Activated T-cell treated with anti-CD3 and anti-CD28 coated beads, Interleukin-2, amount 50 U/mL, for 1 hour (primary cell): ENCODE measurements around the gene PTGES3L.

Source experiments
- DNase-seq: peaks from one replicate; pipeline ENCODE4 v3.0.0-alpha.2; 2020

Gene PTGES3L

DNA sequence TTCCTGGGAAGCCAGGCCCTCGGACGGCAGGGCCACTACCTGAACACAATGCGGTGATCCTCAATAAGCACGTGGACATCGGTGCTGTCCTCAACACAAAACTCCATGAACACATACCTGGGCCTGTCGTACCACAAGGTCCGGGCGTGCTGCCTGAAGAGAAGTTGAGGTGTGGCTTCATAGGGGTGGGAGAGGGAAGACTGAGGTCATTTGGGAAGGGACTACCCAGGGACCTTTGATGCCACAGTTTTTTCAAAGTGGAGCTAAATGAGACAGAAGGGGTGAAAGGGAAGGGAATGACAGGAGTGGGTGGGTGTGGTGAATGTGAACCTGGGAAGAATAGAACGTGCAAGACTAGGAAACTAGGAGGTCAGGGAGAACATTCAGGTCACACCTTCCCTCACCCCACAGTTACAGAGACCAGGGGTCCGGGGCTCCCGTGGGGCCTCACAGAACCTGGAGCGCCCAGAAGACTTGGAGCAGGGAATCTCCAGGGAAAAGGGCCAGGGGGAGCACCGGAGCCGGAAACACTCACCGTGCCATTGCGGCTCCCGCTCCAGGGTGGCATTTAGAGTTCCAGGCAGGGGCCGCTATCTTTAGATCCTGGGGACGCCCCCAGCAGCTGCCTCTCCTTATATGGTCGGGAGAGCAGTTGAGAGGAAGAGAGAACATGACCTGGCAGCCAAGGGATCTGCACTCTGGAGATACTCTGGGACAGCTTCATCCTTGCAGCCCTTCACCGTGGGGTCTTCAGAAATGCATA lies at the start of gene PTGES3L:
Gene PTGES3L (minus strand): TSS at position 570 of the 763 bp plus-strand sequence. CDS start 27 bp downstream, at position 543.
- no peak for DNase-seq

DNA sequence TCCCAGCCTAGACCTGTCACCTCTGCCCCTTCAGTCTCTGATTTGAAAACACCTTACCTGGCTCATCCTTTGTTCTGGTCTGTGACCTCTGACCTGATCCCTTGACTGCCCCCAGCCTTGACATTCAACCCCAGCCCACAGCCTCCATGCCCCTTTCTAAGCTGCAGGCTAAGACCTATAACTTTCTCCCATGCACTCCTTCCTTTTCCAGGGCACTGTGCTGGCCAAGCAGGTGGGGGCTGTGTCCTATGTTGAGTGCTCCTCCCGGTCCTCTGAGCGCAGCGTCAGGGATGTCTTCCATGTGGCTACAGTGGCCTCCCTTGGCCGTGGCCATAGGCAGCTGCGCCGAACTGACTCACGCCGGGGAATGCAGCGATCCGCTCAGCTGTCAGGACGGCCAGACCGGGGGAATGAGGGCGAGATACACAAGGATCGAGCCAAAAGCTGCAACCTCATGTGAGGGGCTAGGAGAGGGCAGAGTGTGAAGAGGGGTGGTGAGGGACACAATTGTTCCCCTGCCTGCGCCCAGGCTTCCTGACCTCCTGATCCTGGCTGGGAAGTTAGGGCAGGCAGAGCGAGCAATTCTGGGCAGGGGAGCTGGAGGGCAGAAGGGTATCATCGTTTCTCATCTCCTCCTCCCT lies 48.5 kb upstream of the PTGES3L start:
- DNase-seq = no peak

DNA sequence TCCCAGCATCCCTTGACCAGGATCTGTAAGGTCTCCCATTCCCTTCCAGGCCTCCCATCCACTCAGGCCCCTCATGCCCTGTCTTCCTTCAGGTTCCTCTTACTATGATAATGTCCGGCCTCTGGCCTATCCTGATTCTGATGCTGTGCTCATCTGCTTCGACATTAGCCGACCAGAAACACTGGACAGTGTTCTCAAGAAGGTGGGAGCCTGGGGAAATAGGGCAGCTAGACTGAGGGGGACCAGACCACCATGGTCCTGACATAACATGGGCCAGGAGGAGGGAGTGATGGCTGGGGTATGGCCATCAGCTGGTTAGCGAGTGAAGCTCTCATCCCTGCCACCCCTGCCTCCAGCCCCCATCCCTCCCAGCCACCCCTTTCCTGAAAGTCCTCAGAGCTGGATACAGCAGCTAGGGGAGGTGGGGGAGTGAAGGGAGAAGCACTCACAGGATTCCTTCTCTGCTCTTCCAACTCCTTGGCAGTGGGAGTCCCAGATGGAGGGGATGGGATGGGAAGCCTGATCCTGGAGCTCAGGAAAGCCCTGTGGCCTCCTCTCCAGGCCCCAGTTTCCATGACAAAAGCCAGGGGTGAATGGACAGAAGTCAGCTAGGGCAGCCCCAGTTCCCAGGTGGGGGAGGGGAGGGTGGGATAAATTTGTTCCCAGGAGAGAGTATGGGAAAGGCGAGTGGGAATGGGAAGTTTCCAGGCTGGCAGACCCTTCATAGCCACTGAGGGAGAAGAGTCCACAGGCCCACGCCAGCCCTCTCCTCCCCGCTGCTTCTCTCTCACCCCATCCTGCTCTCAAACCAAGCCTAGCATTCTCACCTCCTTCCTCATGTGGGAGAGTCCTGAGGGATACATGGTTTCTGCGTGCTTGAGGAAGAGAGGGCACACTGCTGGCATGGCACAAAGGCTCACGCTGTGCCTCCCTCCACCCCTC lies 47.5 kb upstream of the PTGES3L start:
- no peak for DNase-seq

DNA sequence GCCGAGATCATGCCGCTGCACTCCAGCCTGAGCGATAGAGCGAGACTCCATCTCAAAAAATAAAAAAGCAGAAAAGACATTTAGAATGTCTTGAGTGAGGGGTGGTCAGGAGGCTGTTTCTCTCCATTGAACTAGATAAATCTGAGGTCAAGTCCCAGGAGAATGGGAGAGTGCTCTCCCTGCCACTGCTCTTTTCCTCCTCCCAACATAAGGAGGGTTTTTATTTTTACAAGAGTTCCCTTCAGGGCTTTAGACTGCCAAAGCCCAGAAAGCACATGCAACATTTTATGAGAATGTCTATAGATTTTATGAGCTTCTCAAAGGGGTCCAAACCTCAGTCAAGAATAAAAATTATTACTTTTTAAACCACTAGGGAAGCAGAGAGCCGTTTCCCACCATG lies 46.7 kb upstream of the PTGES3L start:
- DNase-seq = no peak

DNA sequence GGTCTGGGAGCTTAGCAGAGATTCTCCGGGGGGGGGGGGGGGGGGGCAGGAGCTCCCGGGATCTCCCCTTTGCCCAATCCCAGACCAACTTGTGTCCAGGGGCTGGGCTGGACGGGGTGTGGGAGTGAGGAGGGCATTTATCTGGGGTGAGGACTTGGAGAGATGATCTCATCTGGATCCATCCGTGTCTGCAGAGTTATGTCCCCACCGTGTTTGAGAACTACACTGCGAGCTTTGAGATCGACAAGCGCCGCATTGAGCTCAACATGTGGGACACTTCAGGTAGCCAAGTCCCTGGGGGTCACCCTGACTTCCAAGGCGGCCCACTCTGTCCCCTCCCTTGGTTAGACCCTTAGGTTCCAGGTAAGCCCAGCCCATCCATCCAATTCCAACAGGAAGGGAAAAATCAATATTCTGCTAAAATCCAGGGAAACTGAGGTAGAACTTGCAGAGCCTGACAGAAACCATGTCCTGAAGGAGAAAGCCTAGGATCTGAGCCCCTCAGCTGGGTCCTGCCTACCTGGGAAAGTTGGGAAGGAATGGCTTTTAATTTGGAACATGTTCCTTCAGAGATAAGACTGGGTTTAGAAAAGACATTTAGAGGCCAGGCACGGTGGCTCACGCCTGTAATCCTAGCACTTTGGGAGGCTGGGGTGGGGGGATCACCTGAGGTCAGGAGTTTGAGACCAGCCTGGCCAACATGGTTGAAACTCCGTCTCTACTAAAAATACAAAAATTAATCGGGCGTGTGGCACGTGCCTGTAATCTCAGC lies 46.1 kb upstream of the PTGES3L start:
- no peak for DNase-seq

DNA sequence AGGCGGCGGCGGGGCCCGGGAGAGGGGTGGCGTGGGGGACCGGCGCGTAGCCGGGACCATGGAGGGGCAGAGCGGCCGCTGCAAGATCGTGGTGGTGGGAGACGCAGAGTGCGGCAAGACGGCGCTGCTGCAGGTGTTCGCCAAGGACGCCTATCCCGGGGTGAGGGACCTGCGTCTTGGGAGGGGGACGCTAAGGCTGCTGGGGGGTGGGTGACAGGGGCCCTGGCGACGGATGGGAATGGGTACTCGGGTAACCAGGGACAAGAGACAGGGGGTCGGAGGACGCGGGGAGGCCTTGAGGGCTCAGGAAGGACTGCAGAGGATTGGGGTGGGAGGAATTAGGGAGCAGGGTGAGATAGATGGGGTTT lies 45.4 kb upstream of the PTGES3L start:
- no peak for DNase-seq

DNA sequence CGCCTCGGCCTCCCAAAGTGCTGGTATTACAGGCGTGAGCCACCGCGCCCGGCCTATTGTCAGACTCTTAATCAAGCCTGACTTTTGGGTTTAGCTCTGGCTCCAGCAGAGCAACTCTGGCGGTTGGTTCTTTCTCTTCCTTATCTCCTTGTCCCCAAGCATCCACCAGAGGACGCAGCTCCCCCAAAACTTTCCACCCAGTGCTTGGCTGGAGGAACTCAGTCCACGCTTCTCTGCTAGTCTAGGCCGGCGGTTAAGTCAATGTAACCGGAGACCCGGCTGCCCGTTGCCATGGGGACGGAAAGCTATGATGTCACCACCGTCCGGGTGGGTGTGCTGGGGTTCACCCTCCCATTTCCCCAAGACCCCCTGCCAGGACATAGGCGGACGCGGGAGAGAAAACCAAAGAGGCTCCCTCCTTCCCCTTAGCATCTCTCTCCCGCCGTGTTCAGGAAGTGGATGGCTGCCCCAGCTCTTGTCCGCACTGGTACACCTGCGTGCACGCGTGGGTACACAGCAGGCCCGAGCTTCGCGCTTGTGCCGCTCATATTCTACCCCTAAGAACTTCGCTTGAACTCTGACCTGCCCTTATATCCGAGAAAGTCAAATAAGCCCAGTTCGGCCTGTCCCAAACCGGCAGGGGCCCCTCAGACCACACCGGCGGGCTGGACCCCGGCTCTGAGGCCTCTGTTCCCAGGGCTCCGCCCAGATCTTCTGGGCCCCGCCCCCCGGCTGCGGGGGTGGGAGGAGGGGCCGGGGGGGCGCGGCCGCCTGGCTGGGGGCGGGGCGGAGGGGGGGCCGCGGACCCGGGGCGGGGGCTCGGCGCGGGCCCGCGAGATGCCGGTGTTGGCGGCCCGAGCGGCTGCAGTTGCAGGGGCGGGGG lies 44.8 kb upstream of the PTGES3L start, which contains the start of gene RND2:
Gene RND2 (plus strand): TSS at position 825 of the 883 bp plus-strand sequence. CDS start 117 bp downstream, outside the sequence.
- DNase-seq = peak; percentile 82

DNA sequence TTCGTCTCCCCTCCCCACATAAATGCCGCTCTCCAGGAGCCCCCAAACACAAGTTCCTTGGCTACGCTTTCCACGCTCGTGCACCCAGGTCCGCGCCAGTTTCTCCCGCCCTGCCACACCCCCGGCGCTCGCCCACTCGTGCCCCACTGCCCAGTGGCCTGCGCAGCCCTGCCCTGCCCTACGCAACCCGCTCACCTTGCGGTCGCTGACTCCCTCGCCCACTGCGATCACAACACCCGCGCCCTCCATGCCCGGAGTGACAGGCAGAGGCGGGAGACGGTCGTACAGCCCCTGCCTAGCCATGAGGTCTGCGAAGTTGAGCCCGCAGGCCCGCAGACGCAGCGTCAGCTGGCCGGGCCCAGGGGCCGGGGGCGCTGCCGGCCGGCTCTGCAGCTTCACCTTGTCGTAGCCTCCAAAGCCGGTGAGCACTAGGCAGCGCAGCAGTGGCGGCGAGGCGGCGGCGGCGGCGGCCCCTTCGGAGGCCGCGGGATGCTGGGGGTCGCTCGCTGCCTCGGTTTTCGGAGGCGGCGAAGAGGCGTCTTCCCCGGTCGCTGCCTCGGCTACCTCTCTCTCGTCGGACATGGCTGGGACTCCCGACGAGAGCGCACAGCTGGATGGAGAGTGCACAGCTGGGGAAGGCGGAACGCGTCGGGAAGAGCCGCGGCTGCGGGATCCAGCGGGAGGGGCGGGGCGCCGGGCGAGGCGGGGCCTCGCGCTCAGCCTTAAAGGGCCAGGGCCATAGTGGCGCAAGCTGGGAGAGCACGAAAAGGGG lies 42.0 kb upstream of the PTGES3L start, which contains the start of gene VAT1:
Gene VAT1 (minus strand): TSS at position 645 of the 772 bp plus-strand sequence. CDS start 63 bp downstream, at position 582.
- DNase-seq = peak; percentile 74

DNA sequence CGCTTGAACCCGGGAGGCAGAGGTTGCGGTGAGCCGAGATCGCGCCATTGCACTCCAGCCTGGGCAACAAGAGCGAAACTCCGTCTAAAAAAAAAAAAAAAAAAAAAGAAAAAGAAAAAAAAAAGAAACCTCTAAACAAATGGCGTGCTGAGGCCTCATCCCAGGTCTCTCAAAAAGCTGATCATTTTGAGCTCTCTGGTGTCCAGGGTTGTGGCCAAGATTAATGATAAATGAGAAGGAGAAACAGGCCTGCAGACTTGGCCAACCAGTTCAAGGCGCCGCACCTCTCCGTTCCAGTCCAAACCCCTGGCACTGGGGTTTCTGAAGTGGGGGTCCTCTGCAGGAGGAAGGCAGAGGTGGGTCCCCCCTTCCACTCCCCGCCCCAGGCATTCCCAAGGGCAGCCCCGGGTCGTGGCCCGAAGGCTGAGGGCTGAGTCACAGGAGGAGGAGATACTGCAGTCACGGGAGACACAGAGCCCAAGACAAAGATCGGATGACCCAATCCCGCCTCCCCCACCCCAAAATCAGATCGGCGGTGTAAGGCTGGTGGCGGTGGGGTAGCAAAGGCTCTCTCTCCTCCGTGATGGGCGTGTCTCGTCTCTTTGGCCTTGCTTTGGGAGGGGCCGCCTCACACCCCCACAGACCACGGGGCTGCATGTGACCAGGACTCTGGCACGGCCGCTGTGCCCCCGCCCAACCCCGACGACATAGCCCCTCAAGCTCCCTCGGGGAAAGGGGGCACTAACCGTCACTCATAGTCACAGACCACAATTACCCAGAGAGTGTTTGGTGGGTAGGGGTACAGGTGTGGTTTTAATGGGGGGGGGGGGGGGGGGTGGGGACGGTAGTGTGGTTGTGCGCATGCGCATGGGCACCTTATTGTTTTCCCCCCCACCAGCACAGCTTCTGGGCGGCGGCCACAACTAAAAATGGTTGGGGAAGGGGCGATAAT lies 41.2 kb upstream of the PTGES3L start:
- DNase-seq = peak; percentile 54

DNA sequence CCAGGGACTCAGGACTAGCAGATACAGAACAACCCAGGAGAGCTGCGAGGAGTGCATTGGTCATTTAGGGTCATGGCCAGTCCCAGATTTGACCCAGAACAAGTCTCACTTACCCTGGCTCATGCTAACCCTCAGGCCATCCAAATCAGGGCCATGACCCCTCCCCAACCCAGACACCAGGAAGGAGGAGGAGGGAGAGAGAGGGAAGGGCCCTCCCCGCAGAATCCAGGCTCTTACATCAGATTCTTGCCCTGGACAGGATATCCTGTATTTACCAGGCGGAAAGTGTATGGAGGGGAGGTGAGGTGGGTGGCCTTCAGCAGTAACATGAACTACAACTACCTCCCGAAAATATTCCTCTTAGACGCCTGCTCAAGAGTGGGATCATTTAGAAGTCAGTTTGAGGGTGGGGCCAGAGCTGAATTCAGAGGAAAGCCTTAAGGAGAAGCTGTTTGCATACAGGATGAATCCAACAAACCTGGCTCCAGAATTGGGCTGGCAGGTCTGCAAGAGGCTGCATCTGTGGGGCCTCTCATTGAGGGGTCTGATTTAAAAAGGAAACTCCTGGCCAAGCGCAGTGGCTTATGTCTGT lies 40.2 kb upstream of the PTGES3L start:
- DNase-seq = no peak

DNA sequence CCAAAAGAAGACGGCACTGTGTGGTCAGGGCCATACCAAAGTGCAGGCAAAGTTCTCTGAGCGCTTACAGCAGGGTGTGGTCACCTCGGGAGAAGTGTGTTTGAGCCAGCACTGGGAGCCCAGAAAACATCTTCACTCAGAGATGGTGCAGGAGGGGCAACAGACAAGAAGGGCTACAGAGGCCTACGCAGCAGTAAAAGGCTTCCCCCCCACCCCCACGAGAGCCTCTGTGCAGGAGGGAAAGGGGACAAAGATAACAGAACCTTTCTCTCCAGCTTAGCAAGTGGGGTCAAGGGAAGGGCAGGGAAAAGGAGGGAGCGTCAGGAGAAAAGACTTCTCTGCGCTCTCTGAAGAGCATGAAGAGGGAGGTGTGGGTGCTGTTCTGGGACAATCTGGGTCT lies 39.5 kb upstream of the PTGES3L start:
- no peak for DNase-seq

DNA sequence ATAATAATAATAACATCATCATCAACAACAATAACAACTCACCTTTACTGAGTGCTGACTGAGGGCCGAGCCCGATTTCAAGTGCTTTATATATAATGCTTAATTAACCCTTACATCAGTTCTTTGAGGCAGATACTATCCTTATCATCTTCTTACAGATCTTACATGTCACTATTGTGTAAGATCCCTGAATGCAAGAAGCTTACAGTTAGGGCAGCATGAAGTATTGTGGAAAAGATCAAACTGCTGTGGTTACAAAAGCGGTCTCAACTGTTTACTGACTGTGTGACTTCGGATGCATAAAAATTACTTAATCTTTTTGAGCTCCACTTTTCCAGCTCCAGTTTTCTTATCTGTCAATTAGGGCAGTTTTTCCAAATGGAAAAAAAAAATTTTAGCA lies 39.1 kb upstream of the PTGES3L start:
- DNase-seq = no peak

DNA sequence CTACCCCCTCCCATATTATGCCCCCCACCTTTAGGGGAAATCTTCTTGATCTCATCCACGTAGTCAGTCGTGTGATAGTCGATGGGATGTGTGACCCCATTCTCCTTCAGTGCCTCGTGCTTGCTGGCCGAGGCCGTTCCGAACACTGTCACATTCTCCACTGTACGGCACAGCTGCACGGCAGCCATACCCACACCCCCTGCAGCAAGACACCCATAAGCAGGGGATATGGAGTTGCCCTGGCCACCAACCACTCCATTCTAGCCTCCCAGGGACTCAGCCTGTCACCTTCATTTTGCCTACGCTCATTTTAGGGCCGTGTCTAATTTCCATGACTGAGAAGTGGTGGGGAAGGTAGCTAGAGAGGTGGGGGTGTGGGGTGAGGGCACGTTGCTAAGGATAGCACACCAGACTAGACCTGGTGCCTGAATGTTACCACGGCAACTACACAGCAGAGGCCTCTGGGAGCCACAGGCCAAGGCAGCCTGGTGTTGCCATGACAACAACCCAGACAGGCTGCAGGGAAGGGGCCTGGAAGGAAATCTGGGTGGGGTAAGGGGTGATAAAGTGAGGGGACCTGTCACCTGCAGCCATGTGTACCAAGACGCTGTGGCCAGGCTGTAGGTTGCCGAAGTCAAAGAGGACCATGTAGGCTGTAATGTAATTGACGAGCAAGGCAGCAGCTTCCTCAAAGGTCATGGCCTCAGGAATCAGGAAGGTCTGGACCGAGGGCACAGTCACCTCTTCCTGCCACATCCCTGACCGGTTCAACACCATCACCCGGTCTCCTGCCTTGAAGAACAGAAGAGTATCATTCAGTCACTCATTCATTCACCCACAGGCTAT lies 38.4 kb upstream of the PTGES3L start:
- DNase-seq = peak; percentile 45

DNA sequence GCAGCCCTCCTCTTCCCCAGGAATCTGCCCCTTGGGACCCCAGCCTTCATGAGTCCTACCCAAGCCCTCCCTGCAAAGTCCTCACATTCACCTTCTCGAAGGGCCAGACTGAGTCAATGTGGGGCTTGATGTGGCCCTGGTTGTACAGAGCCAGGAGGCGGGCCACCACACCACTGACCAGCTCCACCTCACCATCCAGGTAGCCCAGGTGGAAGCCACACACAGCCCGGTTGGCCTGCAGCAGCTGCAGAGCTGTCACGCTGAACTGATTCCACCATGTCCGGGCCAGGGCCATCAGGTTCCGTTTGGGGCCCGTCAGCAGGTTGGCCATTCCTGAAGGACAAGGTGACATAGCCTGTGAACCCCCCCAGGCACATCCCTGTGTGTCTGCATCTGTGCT lies 36.3 kb upstream of the PTGES3L start:
- DNase-seq = no peak

DNA sequence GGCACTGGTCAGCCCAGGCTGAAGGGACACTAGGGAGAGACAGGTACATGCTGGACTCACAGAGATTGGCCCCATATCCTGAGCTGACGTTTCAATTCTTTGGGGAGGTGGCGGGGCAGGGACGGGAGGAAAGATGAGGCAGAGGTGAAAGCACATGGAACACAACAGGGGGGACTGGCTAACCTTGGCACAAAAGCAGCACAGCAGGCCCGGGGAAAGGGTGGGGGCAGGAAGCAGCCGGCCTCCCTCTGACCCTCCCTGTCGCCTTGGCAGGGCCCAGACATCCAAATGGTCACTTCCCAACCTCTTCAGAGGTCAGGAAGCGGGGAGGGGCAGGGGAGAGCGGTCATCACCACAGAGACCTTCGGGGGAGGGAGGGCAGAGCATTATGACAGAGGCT lies 35.7 kb upstream of the PTGES3L start:
- no peak for DNase-seq

DNA sequence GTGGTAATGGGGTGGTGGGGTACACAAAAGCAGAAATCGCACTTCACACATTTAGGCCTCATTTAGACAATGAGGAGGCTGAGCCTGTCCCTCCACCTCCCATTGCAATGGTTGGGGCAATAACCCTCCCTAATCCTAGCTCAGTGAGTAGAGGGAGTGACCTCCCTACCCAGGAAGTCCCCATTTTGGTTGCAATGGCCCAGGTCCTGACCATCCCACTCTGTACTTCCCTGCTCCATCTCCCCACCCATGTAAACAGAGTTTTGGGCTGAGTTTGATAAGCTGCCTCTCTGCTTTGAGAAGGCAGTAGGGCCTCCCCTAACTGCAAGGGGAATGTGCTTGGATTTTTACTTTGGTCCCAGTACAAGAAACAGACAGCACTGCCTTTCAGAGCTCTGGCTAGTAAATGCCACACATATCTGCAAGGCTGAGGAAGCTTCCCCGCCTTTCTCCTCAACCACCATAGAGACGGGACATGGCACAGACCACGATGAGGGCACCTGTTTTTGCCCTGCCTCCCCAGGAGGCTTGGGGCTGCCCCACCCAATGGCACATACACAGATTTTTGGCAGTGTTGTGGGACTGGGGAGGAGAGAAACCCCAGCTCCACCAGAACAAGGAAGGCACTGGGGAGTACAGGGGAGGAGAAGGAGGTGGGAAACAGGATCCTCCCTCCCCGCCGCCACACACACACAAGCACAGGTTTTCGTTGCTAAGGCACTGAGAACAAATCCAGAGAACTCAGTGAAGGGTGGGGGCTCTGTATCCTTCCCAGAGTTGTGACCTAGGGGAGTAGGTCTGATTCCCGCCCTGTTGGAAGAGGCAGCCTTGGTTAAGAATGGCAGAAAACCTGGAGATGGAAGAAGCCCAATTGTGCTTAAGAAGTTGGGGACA lies 35.0 kb upstream of the PTGES3L start:
- DNase-seq = no peak
